ENCODE measurements around the gene SELENBP1. TPM values are rescaled to one million over a fixed set of nuclear protein-coding genes. Genes with fewer than 3 reads are reported as not detected.
A peak's percentile ranks its signal among the peaks of the same experiment; 100 is the strongest.

SELENBP1 gene
- total and polyA plus RNA-seq, 9 of the 15 experiments (the other 6 are each of a cell fraction or from before 2014, with no cell fraction given) = 25.8 to 81.2 (median 47.1) TPM

GRCh38 chr1:151346769-151347522 lies 25.6 kb downstream of the SELENBP1 start, which contains the start of gene RFX5 (continued):
- TF ChIP-seq, protein P1, sequence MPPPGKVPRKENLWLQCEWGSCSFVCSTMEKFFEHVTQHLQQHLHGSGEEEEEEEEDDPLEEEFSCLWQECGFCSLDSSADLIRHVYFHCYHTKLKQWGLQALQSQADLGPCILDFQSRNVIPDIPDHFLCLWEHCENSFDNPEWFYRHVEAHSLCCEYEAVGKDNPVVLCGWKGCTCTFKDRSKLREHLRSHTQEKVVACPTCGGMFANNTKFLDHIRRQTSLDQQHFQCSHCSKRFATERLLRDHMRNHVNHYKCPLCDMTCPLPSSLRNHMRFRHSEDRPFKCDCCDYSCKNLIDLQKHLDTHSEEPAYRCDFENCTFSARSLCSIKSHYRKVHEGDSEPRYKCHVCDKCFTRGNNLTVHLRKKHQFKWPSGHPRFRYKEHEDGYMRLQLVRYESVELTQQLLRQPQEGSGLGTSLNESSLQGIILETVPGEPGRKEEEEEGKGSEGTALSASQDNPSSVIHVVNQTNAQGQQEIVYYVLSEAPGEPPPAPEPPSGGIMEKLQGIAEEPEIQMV (tag; conservative IDR thresholded peaks at IDR 0.05; ENCODE audit: low read depth) = no peak
- TF ChIP-seq PHF20 (IDR thresholded peaks at IDR 0.05; ENCODE audit: partially characterized antibody) = peak; percentile 83
- TF ChIP-seq, protein P2, sequence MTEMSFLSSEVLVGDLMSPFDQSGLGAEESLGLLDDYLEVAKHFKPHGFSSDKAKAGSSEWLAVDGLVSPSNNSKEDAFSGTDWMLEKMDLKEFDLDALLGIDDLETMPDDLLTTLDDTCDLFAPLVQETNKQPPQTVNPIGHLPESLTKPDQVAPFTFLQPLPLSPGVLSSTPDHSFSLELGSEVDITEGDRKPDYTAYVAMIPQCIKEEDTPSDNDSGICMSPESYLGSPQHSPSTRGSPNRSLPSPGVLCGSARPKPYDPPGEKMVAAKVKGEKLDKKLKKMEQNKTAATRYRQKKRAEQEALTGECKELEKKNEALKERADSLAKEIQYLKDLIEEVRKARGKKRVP (CRISPR knock-in tag; IDR thresholded peaks at IDR 0.05) = no peak
- TF ChIP-seq SMARCC2 (IDR thresholded peaks at IDR 0.05; ENCODE audit: low read depth) = no peak
- TF ChIP-seq RBM14 (IDR thresholded peaks at IDR 0.05; ENCODE audit: borderline replicate concordance, insufficient read depth, low read depth, low read length) = no peak
- no peak for TF ChIP-seq ZNF830 (CRISPR knock-in tag; IDR thresholded peaks at IDR 0.05)
- no peak for TF ChIP-seq SMARCA5 (IDR thresholded peaks at IDR 0.05)
- TF ChIP-seq ZNF780A (CRISPR knock-in tag; IDR thresholded peaks at IDR 0.05) = no peak
- TF ChIP-seq RCOR1 (IDR thresholded peaks at IDR 0.05; ENCODE audit: borderline replicate concordance in 1 of 2, low read depth in 2 of 2, low read length in 2 of 2) = 0 out of 4 replicates have a peak, but pooled peaks of 1 of the 2 experiments have one; percentile 12
- TF ChIP-seq CTCFL (IDR thresholded peaks at IDR 0.05; ENCODE audit: borderline replicate concordance, insufficient read depth, low read depth, low read length, poor library complexity, severe bottlenecking) = no peak
- TF ChIP-seq NFIX (CRISPR knock-in tag; IDR thresholded peaks at IDR 0.05; ENCODE audit: low read depth) = no peak
- TF ChIP-seq, protein P3, sequence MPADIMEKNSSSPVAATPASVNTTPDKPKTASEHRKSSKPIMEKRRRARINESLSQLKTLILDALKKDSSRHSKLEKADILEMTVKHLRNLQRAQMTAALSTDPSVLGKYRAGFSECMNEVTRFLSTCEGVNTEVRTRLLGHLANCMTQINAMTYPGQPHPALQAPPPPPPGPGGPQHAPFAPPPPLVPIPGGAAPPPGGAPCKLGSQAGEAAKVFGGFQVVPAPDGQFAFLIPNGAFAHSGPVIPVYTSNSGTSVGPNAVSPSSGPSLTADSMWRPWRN (IDR thresholded peaks at IDR 0.05; ENCODE audit: low read depth) = peak; percentile 50
- no peak for TF ChIP-seq ZNF121 (CRISPR knock-in tag; conservative IDR thresholded peaks at IDR 0.05)
- TF ChIP-seq TBL1XR1 (IDR thresholded peaks at IDR 0.05; ENCODE audit: low read length in 2 of 2) = no peak
- no peak for TF ChIP-seq CUX1 (CRISPR knock-in tag; IDR thresholded peaks at IDR 0.05)
- 0 out of 4 replicates have a peak, but pooled peaks of 1 of the 2 experiments have one; percentile 29 for TF ChIP-seq ARNT (IDR thresholded peaks at IDR 0.05)
